CD4-positive, alpha-beta T cell treated with Interleukin-2 at 100 ng/mL for 4 hours (primary cell): ENCODE data around the gene TMEM178B.

Experiments used
- DNase-seq: peaks from one replicate; pipeline ENCODE4 v3.0.0-alpha.2; 2020; ENCODE audit warnings: low spot score

TMEM178B gene

GRCh38 chr7:141225916-141226618 is 152.2 kb downstream of the TMEM178B start:
- no peak for DNase-seq

- DNase-seq: no peak
Measured at GRCh38 chr7:141227454-141227853, 153.6 kb downstream of the TMEM178B start.

- no peak for DNase-seq
Measured at GRCh38 chr7:141228482-141228881, 154.6 kb downstream of the TMEM178B start.

- DNase-seq: no peak
Measured at GRCh38 chr7:141231018-141231792, 157.3 kb downstream of the TMEM178B start.

GRCh38 chr7:141232286-141233051 is 158.6 kb downstream of the TMEM178B start:
- no peak for DNase-seq

- no peak for DNase-seq
Measured at GRCh38 chr7:141234335-141235105, 160.7 kb downstream of the TMEM178B start.

GRCh38 chr7:141235656-141236055 is 161.8 kb downstream of the TMEM178B start:
- no peak for DNase-seq

- no peak for DNase-seq
Measured at GRCh38 chr7:141238596-141239243, 164.9 kb downstream of the TMEM178B start.

- no peak for DNase-seq
Measured at GRCh38 chr7:141239661-141240060, 165.8 kb downstream of the TMEM178B start.

GRCh38 chr7:141242568-141242967 is 168.7 kb downstream of the TMEM178B start:
- DNase-seq: no peak

- DNase-seq: no peak
Measured at GRCh38 chr7:141243368-141243767, 169.5 kb downstream of the TMEM178B start.

- DNase-seq: no peak
Measured at GRCh38 chr7:141244435-141244834, 170.6 kb downstream of the TMEM178B start.

GRCh38 chr7:141246426-141246825 is 172.6 kb downstream of the TMEM178B start:
- DNase-seq: no peak

GRCh38 chr7:141251180-141251579 is 177.3 kb downstream of the TMEM178B start:
- DNase-seq: no peak

GRCh38 chr7:141251957-141252356 is 178.1 kb downstream of the TMEM178B start:
- no peak for DNase-seq

GRCh38 chr7:141257597-141257996 is 183.7 kb downstream of the TMEM178B start:
- DNase-seq: no peak

GRCh38 chr7:141258559-141258958 is 184.7 kb downstream of the TMEM178B start:
- DNase-seq: no peak

- DNase-seq: no peak
Measured at GRCh38 chr7:141262101-141263090, 188.5 kb downstream of the TMEM178B start.

- no peak for DNase-seq
Measured at GRCh38 chr7:141263508-141263907, 189.6 kb downstream of the TMEM178B start.

- no peak for DNase-seq
Measured at GRCh38 chr7:141263983-141264382, 190.1 kb downstream of the TMEM178B start.
